ENCODE results near the gene ASF1A.

Gene ASF1A

DNA sequence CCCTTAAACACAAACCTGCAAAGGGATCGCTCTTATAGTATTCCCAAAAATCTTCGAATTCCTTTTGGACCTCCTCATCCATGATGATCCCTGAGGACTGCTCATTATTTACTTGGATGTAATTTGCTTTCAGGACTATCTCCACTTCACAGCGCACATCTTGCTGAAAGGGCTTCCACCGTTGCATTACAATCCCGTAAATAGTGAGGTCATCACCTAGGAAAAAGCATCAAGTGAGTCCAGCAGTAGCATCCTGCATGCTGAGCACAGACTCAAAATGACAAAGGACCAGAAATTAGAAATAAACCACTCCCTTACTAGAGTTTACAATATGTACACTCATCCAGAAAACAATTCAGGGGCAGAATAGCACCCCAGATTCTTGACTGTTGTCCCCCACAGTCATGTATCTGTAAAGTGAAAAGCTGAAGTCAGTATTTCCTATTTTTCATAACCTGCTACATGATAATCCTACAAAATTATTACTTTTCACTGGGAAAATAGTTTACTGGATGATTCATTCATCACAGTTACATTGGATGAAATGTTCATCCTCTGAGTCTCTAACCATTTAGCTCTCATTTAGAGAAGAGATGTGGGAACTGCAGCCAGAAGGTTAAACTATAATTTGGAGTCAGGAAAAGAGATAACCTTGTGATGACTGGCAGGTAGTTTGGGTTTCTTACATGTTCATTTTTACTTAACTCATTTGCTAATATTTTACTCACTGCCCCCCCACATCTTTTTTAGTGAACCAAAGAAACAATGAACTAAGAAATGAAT is 23.8 kb downstream of the ASF1A start:
- DNase-seq: no peak

- no peak for DNase-seq
Observed at GRCh38 chr6:118918329-118918725, 24.4 kb downstream of the ASF1A start.

GRCh38 chr6:118921084-118921483 is 27.1 kb downstream of the ASF1A start:
- no peak for DNase-seq

DNA sequence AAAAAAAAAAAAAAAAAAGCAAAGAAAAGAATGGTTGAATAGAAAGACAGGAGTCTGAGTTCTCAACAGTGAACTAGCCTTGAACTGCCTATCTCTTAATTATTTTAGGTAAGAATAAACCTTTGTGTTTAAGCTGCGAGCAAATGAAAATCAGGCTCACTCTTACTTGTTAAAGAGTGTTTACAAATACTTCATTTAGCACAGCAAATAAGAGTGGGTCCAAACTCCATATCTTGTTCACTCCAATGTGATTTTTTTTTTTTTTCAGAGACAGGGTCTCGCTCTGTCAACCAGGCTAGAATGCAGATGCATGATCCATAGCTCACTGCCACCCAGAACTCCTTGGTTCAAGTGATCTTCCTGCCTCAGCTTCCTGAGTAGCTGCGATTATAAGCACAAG is 29.1 kb downstream of the ASF1A start:
- DNase-seq: no peak

DNA sequence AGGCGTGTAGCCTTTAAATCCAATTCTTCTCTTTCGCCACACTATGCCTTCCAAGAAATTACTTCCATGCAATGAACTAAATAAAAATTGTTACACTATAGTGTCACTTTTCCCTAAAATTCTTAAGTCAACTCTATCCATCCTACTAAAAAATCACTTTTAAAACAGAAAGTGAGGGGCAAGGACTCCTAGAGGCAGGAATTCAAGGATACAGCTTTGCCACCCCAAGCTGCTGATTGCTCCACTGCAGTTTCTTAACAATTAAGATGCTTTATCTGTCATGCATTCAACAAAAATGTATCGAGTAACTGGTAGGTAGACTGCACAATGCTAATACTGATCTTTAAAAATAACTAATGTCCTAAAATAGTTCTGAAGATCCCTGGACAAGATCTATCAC is 36.7 kb downstream of the ASF1A start:
- no peak for DNase-seq

- no peak for DNase-seq
Observed at GRCh38 chr6:118931436-118931835, 37.5 kb downstream of the ASF1A start.

DNA sequence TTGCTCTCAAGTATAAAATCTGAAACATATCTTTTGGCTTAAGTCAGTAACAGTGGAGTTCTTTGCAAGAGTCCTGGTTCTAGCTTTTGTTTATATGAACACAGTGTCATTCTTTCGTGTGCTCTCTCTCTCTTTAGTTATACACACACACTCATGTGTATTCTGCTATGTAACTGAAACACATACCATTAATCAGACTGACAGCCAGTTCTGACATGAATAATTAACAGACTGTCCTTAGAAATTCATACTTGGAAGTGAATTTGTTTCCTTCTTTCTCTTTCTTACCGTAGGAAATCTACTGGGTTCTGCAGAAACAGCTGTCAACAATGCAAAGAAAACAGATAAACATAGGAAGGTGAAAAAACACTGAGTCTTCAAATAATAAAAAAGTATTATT is 38.5 kb downstream of the ASF1A start:
- no peak for DNase-seq

- no peak for DNase-seq
Observed at GRCh38 chr6:118933855-118934460, 40.0 kb downstream of the ASF1A start.

DNA sequence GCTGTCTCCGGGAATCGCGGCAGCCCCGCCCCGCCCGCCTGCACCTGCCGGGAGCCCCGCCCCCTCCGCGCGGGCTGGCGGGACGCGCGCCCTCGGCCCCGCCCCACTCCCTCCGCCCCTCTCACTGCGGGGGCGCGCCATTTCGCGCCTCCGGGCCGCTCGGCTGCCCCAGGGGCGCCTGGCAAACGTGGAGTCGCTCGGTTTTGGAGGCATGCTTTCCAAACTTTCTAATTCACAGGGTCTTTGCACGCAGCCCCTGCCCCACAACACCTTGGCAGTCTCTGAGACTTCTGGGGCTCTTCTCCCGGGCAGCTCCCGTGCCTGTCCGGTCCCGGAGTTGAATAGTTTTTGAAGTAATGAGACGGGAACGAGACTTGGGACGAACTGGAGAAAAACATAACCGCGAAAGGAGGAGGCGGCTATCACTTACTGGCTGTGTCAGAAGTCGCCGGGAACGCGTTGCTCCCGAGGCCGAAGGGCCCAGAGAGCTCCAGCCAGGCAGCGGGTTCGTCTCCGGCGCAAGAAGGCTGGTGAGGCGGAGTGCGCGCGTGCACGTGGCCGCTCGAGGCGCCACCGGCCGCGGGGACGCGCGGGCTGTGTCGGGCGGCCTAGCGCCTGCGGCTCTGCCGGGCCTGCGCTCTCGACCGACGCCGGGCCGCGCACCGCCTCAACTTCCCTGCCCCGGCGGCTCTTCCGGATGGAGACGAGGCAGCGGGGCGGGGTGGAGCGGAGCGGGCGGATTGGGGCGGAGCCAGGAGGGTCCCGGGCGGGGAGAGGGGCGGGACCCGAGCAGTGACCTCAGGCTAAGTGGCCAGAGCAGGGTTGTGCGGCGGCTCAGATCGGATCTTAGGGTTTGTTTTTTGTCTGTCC is 40.7 kb downstream of the ASF1A start, which contains the start of gene MCM9:
Gene MCM9 (minus strand): TSS at position 699 of the 870 bp plus-strand sequence. CDS start 3,436 bp downstream, outside the sequence.
- DNase-seq: peak; percentile 88

DNA sequence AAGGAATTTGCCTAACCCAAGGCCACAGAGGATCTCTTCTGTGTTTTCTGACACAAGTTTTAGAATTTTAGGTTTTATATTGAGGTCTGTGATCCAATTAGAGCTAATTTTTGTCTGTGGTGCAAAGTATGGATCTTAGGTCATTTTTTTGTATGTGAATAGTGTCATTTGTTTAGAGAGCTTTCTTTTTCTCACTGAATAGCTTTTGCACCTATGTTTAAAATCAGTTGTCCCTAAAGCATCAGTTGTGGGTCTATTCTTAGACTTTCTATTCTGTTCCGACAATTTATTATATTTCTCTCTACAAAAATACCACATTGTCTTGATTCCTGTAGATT is 41.3 kb downstream of the ASF1A start:
- no peak for DNase-seq

DNA sequence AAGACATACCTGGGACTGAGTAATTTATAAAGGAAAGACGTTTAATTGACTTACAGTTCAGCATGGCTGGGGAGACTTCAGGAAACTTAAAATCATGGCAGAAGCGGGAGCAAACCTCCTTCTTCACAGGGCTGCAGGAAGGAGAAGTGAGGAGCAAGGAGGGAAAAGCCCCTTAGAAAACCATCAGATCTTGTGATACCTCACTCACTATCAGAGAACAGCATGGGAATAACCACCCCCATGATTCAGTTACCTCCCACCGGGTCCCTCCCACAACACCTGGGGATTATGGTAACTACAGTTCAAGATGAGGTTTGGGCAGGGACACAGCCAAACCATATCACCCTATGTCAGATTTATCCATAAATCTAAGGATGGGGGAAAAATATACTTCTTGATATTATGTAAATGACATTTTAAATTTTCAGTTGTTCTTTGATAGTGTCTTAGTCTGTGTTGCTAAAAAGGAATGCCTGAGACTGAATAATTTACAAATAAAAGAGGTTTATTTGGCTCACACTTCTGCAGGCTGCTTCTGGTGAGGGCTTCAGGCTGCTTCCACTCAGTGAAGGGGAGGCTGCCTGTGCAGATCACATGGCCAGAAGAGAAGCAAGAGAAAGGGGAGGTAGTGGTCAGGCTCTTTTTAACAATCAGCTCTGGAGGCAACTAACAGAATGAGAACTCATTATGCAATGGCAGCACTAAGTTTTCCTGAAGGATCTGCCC is 42.2 kb downstream of the ASF1A start:
- DNase-seq: no peak

DNA sequence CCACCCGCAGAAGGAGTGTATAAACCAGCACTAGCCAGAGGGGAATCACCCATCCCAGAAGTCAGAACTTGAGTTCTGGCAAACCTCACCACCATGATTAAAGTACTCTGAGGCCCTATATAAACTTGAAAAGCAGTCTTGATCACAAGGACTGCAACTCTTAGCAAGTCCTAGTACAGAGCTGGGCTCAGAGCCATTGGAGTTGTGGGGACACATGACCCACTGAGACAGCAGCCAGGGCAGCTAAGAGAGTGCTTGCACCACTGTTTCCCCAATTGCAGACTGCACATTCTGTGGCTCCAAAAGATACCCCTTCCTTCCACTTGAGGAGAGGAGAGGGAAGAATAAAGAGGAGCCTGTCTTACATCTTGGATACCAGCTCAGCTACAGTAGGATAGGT is 45.7 kb downstream of the ASF1A start:
- no peak for DNase-seq

DNA sequence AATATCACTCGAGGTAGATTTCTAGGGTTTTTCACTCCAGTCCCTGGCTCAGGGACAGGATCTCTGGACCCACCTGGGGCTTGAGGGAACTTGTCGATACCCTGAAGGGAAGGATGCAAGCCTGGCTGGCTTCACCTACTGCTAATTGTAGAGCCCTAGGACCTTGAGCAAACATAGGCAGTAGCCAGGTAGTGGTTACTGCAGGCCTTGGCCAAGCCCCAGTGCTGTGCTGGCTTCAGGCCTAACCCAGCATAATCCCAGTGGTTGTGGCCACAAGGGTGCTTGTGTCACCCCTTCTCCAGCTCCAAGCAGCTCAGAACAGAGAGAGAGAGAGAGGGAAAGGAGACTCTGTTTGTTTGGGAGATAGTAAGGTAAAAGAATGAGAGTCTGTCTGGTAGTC is 46.8 kb downstream of the ASF1A start:
- no peak for DNase-seq

GRCh38 chr6:118945217-118945616 is 51.3 kb downstream of the ASF1A start:
- DNase-seq: no peak

DNA sequence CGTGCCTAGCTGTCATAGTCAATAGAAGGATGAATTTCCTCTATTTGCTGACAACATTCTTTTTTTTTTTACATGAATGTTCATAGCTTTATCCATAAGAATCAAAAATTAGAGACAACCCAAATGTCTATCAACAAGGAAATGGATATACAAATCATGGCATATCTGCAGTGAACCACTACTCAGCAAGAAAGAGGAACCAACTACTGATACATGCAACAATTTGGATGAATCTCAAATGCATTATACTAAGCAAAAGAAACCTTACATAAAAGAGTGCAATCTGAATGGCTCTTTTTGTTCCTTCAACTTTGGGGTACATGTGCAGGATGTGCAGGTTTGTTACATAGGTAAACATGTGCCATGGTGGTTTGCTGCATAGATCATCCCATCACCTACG is 58.7 kb downstream of the ASF1A start:
- no peak for DNase-seq

- DNase-seq: no peak
Observed at GRCh38 chr6:118953391-118953790, 59.4 kb downstream of the ASF1A start.
